ENCODE data around the gene NOX4.
A peak's percentile ranks its signal among the peaks of the same experiment; 100 is the strongest.
"Not testable (repeated sequence)": the region's sequence is repeated elsewhere in the genome, so short reads cannot be mapped to it uniquely, and the experiment has no call there.

Gene NOX4

GRCh38 chr11:89379976-89380771 lies 111.0 kb downstream of the NOX4 start:
- DNase-seq (ENCODE audit: low read depth in 2 of 2) = peak; percentile 11 to 17

- DNase-seq (ENCODE audit: low read depth in 2 of 2) = not testable (repeated sequence)
Measured at GRCh38 chr11:89378986-89379385, 112.2 kb downstream of the NOX4 start.

GRCh38 chr11:89369356-89369755 lies 121.8 kb downstream of the NOX4 start:
- DNase-seq (ENCODE audit: low read depth in 2 of 2) = not testable (repeated sequence)

GRCh38 chr11:89364856-89365255 lies 126.3 kb downstream of the NOX4 start:
- not testable (repeated sequence) for DNase-seq (ENCODE audit: low read depth in 2 of 2)

GRCh38 chr11:89361734-89362133 lies 129.4 kb downstream of the NOX4 start:
- DNase-seq (ENCODE audit: low read depth in 2 of 2) = no peak

DNA sequence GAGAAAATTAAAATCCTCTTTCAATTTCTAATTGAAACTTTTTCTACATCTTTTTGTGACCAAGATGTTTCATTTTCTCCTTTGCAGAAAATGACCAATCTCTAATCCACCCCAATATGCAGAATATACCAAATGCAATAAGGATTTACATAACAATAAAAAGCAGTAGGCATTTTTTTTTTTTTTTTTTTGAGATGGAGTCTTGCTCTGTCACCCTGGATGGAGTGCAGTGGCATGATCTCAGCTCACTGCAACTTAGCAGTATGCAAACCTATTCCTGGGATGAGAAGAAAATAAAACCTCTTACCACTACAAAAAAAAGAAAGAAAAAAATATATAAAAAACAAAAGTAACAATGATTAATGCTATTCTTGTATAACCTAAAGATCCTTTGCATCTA lies 132.0 kb downstream of the NOX4 start:
- DNase-seq (ENCODE audit: low read depth in 2 of 2) = not testable (repeated sequence)

- no peak for DNase-seq (ENCODE audit: low read depth in 2 of 2)
Measured at GRCh38 chr11:89358761-89359160, 132.4 kb downstream of the NOX4 start.

DNA sequence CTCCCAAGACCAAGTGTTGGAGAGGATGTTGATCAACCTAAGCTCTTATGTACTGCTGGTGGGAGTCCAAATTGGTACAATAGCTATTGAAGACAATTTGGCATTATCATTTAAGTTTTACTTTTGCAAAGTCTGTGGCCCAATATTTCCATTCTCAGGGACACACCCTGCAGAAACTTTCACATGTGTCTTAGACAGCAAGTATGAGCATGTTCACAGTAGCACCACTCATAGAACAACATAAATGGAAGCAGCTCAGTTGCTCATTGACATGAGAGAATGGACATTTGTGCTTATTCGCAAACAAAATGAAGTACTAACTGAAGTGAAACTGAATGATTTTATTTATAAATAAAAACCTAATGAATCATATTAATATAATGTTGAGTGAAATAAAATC lies 135.5 kb downstream of the NOX4 start:
- no peak for DNase-seq (ENCODE audit: low read depth in 2 of 2)

DNA sequence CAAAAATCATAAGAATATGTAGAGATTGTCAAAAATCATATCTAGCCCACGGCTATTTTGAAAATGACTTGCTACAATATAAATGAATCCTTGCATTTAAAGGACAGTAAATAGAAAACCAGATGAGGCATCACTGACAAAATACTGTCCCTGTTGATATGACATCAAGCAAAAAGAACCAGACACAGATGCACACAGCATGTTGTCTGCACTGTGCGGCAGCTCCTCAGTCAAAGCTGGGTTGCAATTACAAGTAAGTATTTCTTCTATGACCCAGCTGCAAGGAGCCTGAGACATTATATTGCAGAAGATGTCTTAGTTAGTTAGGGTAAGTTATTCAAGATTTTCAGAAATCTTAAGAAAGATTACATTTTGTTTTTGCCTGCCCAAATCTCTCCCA lies 136.7 kb downstream of the NOX4 start:
- not testable (repeated sequence) for DNase-seq (ENCODE audit: low read depth in 2 of 2)

GRCh38 chr11:89347071-89347470 lies 144.1 kb downstream of the NOX4 start:
- no peak for DNase-seq (ENCODE audit: low read depth in 2 of 2)

GRCh38 chr11:89346601-89347000 lies 144.6 kb downstream of the NOX4 start:
- no peak for DNase-seq (ENCODE audit: low read depth in 2 of 2)

DNA sequence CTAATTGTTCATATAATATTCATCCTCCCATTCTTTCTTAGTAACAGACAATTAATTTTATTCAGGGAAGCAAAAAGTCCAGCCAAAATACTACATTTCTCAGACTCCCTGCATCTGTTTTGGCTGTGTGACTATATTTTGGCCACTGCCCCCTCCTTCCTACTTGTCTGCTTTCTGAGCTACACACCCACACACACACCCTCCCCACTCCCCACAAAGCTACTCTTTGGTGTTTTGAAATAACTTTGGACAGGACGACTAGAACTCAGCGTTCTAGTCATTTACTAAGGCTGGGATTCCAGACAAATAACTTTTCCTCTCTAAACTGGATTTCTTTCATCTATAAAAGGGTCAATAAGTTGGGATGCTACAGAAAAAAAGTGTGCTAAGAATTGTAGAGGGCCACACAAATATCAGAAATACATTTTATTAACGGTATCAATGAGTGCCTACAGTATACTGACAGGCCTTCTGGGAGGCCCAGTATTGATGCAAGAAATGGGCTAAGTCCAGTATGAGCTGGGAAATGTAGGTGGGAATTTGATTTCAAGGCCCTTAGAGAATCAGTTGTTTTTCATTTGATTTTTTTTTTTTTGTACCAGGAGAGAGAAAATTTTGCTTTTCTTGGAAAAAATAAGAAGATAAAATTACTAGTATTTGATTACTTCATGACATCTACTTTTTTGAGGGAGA lies 148.1 kb downstream of the NOX4 start:
- DNase-seq (ENCODE audit: low read depth in 2 of 2) = not testable (repeated sequence)

GRCh38 chr11:89340450-89340849 lies 150.7 kb downstream of the NOX4 start:
- peak; percentile 28 to 40 for DNase-seq (ENCODE audit: low read depth in 2 of 2)

- DNase-seq (ENCODE audit: low read depth in 2 of 2) = not testable (repeated sequence)
Measured at GRCh38 chr11:89338073-89338472, 153.1 kb downstream of the NOX4 start.

DNA sequence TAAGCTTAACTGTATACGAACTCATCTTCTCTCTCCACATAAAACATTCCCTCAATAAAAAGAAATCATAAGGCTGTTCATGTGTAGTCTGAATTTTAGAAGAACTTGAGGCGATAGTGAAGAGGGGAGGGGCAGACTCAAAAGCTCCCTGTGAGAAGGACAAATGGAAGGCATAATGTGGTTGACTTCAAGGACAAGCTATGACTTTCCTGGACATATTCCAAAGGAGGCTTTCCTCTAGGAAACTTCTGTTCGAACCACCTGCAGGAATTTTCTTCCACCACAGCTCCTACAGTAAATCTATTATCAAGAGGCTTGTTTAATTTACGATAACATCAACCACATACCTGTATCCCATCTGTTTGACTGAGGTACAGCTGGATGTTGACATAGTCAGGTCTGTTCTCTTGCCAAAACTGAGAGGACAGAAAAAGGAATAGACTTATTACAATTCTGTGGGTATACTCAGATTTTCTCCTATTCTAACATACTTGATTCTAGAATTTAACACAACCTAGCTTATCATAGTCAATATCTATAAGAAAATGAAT lies 154.0 kb downstream of the NOX4 start:
- DNase-seq (ENCODE audit: low read depth in 2 of 2) = not testable (repeated sequence)

DNA sequence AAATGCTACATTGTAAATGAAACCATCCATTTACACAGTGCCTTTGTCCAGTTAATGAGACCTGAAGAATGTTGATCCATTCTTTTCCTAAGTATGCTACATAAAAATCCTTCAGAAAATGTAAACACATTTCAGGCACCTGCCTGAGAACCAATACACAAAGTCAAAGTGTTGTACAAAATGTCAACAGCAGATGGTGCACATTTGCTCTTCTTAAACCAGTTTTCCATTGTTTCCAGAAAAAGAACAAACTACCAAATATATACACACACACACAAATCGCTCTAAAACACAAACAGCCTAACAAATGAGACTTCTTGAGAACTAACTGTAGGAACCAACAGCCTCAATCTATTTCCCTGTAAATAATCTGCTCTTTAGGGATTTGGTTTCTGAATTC lies 157.5 kb downstream of the NOX4 start:
- peak in 1 of 2 experiments; percentile 4 for DNase-seq (ENCODE audit: low read depth in 2 of 2)

DNA sequence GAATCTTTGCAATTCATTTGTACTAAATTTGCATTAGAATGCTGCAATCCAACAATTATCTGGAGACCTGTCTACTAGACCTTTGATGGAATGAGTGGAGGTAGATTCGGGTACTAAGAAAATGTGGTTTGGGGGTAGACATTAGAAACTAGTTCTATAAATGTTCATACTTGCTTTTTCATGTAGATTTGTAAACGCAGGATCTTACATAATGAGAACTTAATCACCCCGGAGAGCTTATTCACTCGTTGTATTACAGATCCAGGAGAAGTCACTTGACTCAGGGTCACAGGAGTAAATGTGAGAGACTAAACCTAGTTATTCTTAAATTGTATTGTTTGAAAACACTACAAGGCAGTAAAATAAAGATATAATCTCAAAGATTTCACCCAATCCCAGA lies 159.2 kb downstream of the NOX4 start:
- not testable (repeated sequence) for DNase-seq (ENCODE audit: low read depth in 2 of 2)

DNA sequence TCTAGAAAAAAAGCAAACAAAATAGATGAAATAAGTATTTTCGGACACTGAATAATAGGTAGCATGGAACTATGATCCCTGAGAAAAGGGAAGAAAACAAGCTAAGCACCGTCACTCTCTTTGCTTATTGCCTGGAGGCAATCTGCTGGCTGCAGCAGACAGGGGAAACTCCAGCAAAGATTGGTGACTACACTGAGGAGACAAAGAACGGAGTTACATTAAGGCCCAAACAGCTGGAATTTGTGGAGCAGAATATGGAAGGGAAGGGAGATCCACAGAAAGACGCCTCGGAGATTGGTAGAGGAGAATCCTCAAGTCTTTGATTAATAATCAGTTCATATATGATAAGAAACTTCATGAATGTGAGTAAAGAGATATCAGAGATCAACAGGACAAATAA lies 163.3 kb downstream of the NOX4 start:
- DNase-seq (ENCODE audit: low read depth in 2 of 2) = no peak

GRCh38 chr11:89321401-89321800 lies 169.8 kb downstream of the NOX4 start:
- DNase-seq (ENCODE audit: low read depth in 2 of 2) = no peak

GRCh38 chr11:89310607-89311006 lies 180.6 kb downstream of the NOX4 start:
- DNase-seq (ENCODE audit: low read depth in 2 of 2) = not testable (repeated sequence)

- not testable (repeated sequence) for DNase-seq (ENCODE audit: low read depth in 2 of 2)
Measured at GRCh38 chr11:89309321-89309985, 181.7 kb downstream of the NOX4 start.

DNA sequence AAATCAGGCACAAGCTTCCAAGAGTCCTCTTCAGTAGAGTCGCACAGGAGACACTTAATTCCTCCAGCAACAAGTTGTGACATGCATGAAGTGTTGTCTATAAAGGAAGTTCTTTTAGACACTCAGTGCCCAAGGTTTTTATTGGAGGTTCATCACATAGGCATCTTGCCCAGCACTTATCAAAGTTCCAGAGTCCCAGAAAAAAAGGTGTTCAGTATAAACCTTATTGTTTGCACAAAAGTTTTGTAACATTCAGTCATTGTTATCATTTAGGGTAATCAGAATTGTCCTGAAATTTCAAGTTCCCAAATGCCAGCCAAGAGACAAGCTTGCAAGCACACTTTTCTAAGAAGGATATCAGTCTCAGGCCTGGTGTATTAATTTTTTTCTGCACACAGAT lies 182.9 kb downstream of the NOX4 start:
- DNase-seq (ENCODE audit: low read depth in 2 of 2) = not testable (repeated sequence)

All from fibroblast of skin of left biceps (primary cell).